ENCODE data around the gene SMAD5. TPM values are rescaled to one million over a fixed set of nuclear protein-coding genes. Genes with fewer than 3 reads are reported as not detected.

SMAD5 gene
- total RNA-seq = 10 to 100 TPM; 34.1 to 44.6 TPM

DNA sequence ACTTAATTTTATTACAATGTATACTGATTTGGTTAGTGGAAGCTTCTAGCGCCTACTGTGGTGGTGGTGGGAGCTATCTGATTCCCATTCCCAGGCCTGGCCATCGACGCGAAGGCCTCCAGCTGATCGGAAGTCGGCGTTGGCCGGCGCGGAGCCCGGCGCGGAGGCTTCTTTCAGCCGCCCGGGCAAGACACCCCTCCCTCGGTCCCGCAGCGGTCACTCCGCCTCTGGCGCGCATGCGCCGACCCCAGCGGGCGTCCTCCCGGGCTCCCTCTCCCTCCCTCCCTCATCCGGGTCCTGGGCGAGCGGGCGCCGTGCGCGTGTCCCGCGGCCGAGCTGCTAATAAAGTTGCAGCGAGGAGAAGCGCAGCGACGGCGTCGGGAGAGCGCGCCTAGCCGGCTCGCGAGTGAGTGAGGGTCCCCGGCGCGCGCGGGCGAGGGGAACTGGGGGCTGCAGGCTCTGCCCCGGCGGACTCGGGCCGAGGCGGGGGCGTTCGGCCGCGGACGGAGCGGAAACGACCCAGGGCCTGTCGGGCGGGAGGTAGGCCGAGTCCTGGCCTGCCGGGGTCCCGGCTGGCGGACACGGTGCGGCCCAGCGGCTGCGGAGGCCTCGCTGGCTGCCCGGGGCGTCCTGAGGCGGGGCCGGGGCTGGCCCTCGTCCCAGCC, at the start of gene SMAD5:
TSS of gene SMAD5 (plus strand) at position 289 of the 665 bp plus-strand sequence. CDS start 20,916 bp downstream, outside the sequence.

GRCh38 chr5:136192526-136193321, 60.1 kb downstream of the SMAD5 start, which contains the start of gene SMIM32:
SMIM32 (minus strand) TSS chr5:136193162; CDS start chr5:136192524, 638 bp downstream.

Small RNA genes lying within 50 kb of the gene (small RNA-seq; reads per million reads assigned to genes)
- gene RF02173 (0 reads per million in 2 donors), gene RF02175 (0 reads per million in 2 donors), gene RF02176 (0 reads per million in 2 donors)

Other genes with a start within 250 kb of the SMAD5 start
- not detected for gene IL9, start 237.0 kb upstream of the SMAD5 start, total RNA-seq
- not detected for gene LECT2, start 177.9 kb upstream of the SMAD5 start, total RNA-seq
- gene TGFBI, start 103.9 kb upstream of the SMAD5 start, total RNA-seq = 10 to 100 TPM; 28.2 to 65.3 TPM
- not detected for gene SMIM32, start 60.3 kb downstream of the SMAD5 start, total RNA-seq
- not detected for gene TRPC7, start 232.7 kb downstream of the SMAD5 start, total RNA-seq